Neutrophil (primary cell): ENCODE measurements around the gene NTN3.
"Not testable (repeated sequence)": the region's sequence is repeated elsewhere in the genome, so short reads cannot be mapped to it uniquely, and the experiment has no call there.

Source experiments
- H3K27ac ChIP-seq: fragments of 200-600 bp; sonication (generic); 2 replicates; pipeline ENCODE4 v1.5.1; 2016; ENCODE audit warnings: mild to moderate bottlenecking, moderate library complexity
- H3K27me3 ChIP-seq: fragments of 200-600 bp; sonication (generic); 2 replicates; pipeline ENCODE4 v1.6.0; 2016; ENCODE audit warnings: mild to moderate bottlenecking
- H3K36me3 ChIP-seq: fragments of 200-600 bp; sonication (generic); 2 replicates; pipeline ENCODE4 v1.5.1; 2017
- H3K4me1 ChIP-seq, 2 experiments: fragments of 200-600 bp in 1 of 2; sonication (generic) in 1 of 2; 1 replicate in 1 of 2; 2 replicates in 1 of 2; pipeline versions ENCODE4 v1.5.1 to v1.6.1; 2013 to 2016; ENCODE audit warnings: low read depth in 1 of 2, low read length in 1 of 2, mild to moderate bottlenecking in 1 of 2, moderate library complexity in 1 of 2; ENCODE audit not compliant: control insufficient read depth in 1 of 2, insufficient read depth in 1 of 2
- H3K4me3 ChIP-seq, 2 experiments: fragments of 200-600 bp in 1 of 2; sonication (generic) in 1 of 2; 1 replicate in 1 of 2; 2 replicates in 1 of 2; pipeline ENCODE4 v1.5.1; 2013 to 2016; ENCODE audit warnings: low read depth in 1 of 2, low read length in 1 of 2, mild to moderate bottlenecking in 1 of 2, moderate library complexity in 1 of 2
- H3K9me3 ChIP-seq: fragments of 200-600 bp; sonication (generic); 2 replicates; pipeline ENCODE4 v1.5.1; 2016
- TF ChIP-seq, protein P1 (sequence below): fragments of 200-600 bp; sonication (generic); IDR thresholded peaks from 2 replicates; pipeline ENCODE4 v1.5.1; 2016; ENCODE audit warnings: antibody characterized with exemption

NTN3 gene

GRCh38 chr16:2437032-2437790, 33.9 kb upstream of the NTN3 start:
- H3K9me3 ChIP-seq, result no peaks in the 10 kb centered on the region
- H3K4me3 ChIP-seq, result no peak overlapping the region
- H3K4me1 ChIP-seq, result no peaks in the 10 kb centered on the region
- peaks cover 56% of the 10 kb centered on the region for H3K36me3 ChIP-seq
- TF ChIP-seq, protein P1, sequence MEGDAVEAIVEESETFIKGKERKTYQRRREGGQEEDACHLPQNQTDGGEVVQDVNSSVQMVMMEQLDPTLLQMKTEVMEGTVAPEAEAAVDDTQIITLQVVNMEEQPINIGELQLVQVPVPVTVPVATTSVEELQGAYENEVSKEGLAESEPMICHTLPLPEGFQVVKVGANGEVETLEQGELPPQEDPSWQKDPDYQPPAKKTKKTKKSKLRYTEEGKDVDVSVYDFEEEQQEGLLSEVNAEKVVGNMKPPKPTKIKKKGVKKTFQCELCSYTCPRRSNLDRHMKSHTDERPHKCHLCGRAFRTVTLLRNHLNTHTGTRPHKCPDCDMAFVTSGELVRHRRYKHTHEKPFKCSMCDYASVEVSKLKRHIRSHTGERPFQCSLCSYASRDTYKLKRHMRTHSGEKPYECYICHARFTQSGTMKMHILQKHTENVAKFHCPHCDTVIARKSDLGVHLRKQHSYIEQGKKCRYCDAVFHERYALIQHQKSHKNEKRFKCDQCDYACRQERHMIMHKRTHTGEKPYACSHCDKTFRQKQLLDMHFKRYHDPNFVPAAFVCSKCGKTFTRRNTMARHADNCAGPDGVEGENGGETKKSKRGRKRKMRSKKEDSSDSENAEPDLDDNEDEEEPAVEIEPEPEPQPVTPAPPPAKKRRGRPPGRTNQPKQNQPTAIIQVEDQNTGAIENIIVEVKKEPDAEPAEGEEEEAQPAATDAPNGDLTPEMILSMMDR, result no peak
- H3K27ac ChIP-seq, result no peak overlapping the region
- no peaks in the 10 kb centered on the region for H3K27me3 ChIP-seq

DNA sequence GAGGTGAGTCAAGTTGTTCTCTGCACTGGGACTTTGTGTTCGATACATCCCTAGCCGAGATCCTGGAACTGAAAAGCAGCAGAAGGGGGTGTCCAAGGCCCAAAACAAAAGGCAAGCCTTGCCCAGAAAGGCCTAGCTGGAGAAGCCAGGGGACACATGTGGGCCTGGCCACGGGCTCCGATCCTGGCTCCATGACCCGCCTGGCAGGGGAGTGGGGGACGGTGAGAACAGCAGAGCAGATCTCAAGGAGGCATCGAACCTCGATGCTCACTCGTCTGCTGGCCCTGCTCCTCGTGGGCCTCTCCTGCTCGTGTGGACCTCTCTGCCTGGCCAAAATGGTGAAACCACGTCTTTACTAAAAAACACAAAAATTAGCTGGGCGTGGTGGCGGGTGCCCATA, 33.0 kb upstream of the NTN3 start:
- Histone ChIP-seq H3K4me3 (no peak overlapping the region), H3K27me3 (no peaks in the 10 kb centered on the region), H3K9me3 (no peaks in the 10 kb centered on the region), H3K36me3 (peaks cover 50% of the 10 kb centered on the region), H3K4me1 (no peaks in the 10 kb centered on the region), H3K27ac (no peak overlapping the region)
- TF ChIP-seq, protein P1, result no peak

GRCh38 chr16:2439598-2439997, 31.5 kb upstream of the NTN3 start:
- H3K27me3 ChIP-seq, result no peaks in the 10 kb centered on the region
- H3K36me3 ChIP-seq, result peaks cover 57% of the 10 kb centered on the region
- H3K4me3 ChIP-seq, result no peak overlapping the region
- no peaks in the 10 kb centered on the region for H3K9me3 ChIP-seq
- H3K27ac ChIP-seq, result no peak overlapping the region
- no peaks in the 10 kb centered on the region for H3K4me1 ChIP-seq
- TF ChIP-seq, protein P1, result no peak

DNA sequence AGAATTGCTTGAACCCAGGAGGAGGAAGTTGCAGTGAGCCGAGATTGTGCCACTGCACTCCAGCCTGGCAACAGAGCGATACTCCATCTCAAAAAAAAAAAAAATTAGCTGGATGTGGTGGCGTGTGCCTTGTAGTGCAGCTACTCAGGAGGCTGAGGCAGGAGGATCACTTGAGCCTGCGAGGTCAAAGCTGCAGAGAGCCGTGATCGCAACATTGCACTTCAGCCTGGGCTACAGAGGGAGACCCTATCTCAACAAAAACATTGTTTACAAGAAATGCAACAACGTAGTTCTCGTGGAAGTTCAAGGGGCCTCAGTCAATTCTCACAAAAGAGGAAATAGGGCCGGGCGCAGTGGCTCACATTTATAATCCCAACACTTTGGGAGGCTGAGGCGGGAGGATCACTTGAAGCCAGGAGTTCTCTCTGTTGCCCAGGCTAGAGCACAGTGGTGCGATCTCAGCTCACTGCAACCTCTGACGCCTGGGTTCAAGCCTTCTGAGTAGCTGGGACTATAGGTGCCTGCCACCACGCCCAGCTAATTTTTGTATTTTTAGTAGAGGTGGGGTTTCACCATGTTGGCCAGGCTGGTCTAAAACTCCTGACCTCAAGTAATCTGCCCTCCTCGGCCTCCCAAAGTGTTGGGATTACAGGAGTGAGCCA, 29.8 kb upstream of the NTN3 start:
- peaks cover 65% of the 10 kb centered on the region for H3K36me3 ChIP-seq
- not testable (repeated sequence) for H3K4me1 ChIP-seq

GRCh38 chr16:2443555-2443954, 27.5 kb upstream of the NTN3 start:
- no peak overlapping the region for H3K4me3 ChIP-seq
- peaks cover 67% of the 10 kb centered on the region for H3K36me3 ChIP-seq
- no peak overlapping the region for H3K27ac ChIP-seq
- no peaks in the 10 kb centered on the region for H3K27me3 ChIP-seq
- TF ChIP-seq, protein P1, result no peak
- no peaks in the 10 kb centered on the region for H3K9me3 ChIP-seq
- peaks cover 0 to 4% of the 10 kb centered on the region in 2 experiments for H3K4me1 ChIP-seq

More for the DNA sequence above, 29.8 kb upstream of the NTN3 start:
- H3K9me3 ChIP-seq, H3K27me3 ChIP-seq, H3K27ac ChIP-seq, H3K4me3 ChIP-seq: not testable (repeated sequence)

GRCh38 chr16:2447920-2448583, 23.0 kb upstream of the NTN3 start:
- peaks cover 0 to 4% of the 10 kb centered on the region in 2 experiments for H3K4me1 ChIP-seq

More at GRCh38 chr16:2447920-2448583, 23.0 kb upstream of the NTN3 start:
- H3K27me3 ChIP-seq, result no peaks in the 10 kb centered on the region
- no peaks in the 10 kb centered on the region for H3K9me3 ChIP-seq
- peaks cover 80% of the 10 kb centered on the region for H3K36me3 ChIP-seq
- H3K4me3 ChIP-seq, result no peak overlapping the region
- no peak overlapping the region for H3K27ac ChIP-seq
- TF ChIP-seq, protein P1, result no peak
